GM12875 (cell line): ENCODE data around the gene KCNMA1.

ENCODE experiments used
- H3K4me3 ChIP-seq: one replicate; pipeline ENCODE4 v1.5.1; 2011; ENCODE audit warnings: low read depth, low read length, control low read depth
- TF ChIP-seq, protein P1 (sequence below): IDR thresholded peaks from 2 replicates; pipeline ENCODE4 v1.5.1; 2011; ENCODE audit warnings: low read depth, mild to moderate bottlenecking, control low read depth, inconsistent platforms, low read length, moderate library complexity, borderline replicate concordance; ENCODE audit not compliant: insufficient read depth

The KCNMA1 gene

GRCh38 chr10:77505431-77506334, 131.9 kb downstream of the KCNMA1 start:
- TF ChIP-seq, protein P1, sequence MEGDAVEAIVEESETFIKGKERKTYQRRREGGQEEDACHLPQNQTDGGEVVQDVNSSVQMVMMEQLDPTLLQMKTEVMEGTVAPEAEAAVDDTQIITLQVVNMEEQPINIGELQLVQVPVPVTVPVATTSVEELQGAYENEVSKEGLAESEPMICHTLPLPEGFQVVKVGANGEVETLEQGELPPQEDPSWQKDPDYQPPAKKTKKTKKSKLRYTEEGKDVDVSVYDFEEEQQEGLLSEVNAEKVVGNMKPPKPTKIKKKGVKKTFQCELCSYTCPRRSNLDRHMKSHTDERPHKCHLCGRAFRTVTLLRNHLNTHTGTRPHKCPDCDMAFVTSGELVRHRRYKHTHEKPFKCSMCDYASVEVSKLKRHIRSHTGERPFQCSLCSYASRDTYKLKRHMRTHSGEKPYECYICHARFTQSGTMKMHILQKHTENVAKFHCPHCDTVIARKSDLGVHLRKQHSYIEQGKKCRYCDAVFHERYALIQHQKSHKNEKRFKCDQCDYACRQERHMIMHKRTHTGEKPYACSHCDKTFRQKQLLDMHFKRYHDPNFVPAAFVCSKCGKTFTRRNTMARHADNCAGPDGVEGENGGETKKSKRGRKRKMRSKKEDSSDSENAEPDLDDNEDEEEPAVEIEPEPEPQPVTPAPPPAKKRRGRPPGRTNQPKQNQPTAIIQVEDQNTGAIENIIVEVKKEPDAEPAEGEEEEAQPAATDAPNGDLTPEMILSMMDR, result no peak
- no peak overlapping the region for H3K4me3 ChIP-seq

- no peak overlapping the region for H3K4me3 ChIP-seq
- TF ChIP-seq, protein P1, result no peak
Observed at GRCh38 chr10:77504873-77505257, 132.7 kb downstream of the KCNMA1 start.

GRCh38 chr10:77504196-77504872, 133.3 kb downstream of the KCNMA1 start:
- no peak overlapping the region for H3K4me3 ChIP-seq
- TF ChIP-seq, protein P1, result no peak

DNA sequence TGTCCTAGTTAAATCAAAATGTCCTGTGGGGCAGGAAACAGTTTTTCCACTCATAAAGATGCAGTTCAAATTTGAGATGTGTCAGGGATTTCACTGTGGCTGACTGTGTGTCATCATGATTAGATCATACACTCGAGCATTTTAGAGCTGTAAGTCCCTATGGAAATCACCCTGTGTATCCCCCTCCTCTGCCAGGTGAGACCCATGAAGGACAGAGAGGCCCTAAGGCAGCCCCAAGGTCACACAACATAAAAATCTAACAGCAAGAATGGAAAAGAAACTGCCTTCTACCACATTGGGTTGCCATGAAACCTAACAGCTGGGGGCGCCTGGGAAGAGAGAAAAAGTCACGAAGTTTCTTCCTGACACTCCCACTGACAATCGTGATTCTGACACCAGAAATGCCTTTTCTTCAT, 135.8 kb downstream of the KCNMA1 start:
- H3K4me3 ChIP-seq, result no peak overlapping the region
- TF ChIP-seq, protein P1, result no peak

DNA sequence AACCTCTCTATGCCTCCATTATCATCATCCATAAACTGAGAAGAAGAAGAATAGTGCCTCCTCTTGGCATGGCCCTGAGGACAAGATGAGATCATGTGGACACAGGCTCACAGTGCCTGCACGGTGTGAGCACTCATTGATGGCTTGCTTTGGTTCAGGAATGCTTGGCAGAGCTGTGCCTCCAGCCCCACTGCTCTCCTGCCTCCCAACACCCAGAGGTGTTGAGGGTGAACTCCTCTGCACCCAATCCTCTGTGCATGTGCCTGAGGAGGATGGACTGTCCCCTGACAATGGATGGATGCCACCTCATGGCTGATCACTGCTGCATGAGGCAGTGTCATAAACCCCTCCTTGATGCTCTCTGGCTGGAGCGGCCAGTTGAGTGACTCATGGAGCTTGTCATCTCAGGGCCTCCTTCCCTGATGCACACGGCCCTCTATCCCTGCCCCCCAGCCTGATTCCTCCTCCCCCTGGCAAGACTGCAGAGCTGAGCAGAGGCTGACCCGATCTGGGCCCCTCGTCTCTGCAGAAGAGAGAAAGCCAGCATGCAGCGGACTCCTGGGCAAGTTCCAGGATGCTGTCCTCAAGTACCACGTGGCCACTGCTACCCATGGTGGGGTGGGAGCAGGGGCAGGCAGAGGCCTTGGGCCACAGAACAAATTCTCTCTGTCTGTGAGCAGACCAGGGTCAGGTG, 136.3 kb downstream of the KCNMA1 start:
- H3K4me3 ChIP-seq, result no peak overlapping the region
- TF ChIP-seq, protein P1, result no peak

DNA sequence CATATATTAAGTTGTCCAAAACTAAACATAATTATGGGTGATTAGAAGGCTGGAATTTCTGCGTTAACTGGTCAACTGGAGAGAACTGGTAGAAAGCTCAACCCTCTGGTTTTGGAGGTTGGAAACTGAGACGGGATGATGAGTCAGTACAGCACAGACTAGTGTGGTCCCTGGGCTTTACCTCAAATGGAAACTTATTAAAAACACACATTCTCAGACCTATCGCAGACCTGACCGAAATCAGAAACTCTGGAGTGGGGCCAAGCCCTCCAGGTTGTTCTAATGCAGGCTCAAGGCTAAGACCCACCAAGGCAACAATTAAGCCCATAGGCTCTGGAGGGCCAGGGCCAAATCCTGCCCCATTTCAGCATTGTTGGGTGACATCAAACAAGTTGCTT, 136.9 kb downstream of the KCNMA1 start:
- TF ChIP-seq, protein P1, result no peak
- no peak overlapping the region for H3K4me3 ChIP-seq

- TF ChIP-seq, protein P1, result no peak
- H3K4me3 ChIP-seq, result no peak overlapping the region
Observed at GRCh38 chr10:77498829-77499228, 138.8 kb downstream of the KCNMA1 start.
